NCI-H82 (cell line): ENCODE data around the gene NTN1.

Source experiments
- DNase-seq: peaks from one replicate; lab custom pipeline; 2025; lab: John Stamatoyannopoulos, UW

The NTN1 gene

GRCh38 chr17:9217151-9218056, 196.1 kb downstream of the NTN1 start:
- DNase-seq, result no peak

DNA sequence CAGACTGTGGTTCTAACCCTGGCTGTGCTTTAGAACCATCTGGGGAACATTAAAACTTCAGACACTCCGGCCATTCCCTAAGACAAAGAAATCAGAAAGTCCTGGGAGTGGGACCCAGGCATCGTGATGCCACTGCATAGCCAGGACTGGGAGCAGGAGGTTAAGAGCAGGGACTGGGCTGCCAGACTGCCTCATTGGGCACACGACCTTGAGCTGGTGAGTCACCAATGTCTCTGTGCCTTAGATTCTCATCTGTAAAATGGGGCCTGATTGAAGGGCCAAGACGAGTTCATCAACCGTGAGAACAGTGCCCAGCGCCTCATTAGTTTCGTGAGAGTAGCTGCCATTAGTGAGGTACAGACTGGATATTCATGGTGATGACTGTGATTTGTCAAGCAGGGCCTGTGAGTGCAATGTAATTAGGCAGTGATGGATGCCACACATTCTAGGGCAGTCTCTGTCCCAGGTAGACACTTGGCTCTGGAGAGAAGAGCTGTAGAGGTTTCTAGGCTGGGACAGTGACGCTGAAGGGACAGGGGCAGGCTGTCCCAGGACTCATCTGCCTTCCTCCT, 196.8 kb downstream of the NTN1 start:
- no peak for DNase-seq

DNA sequence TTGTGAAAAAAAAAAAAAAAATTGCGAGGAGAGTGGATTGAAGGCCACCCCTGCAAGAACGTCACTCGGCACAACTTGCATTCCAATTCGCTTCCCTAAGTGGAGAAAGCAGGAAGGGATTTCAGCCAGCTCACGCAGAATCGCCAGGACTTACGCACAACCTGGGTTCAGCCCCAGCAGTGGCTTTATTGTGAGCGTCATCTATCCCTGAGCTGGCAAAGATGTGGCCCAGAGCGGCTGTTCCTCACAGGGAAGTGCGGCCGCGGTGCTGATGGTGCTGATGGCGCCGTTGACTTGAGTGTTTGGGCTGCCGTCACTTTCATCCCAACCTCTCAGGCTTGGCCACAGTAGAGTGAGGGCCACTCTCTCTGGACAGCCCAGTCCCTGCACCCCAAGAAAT, 197.6 kb downstream of the NTN1 start:
- no peak for DNase-seq

DNA sequence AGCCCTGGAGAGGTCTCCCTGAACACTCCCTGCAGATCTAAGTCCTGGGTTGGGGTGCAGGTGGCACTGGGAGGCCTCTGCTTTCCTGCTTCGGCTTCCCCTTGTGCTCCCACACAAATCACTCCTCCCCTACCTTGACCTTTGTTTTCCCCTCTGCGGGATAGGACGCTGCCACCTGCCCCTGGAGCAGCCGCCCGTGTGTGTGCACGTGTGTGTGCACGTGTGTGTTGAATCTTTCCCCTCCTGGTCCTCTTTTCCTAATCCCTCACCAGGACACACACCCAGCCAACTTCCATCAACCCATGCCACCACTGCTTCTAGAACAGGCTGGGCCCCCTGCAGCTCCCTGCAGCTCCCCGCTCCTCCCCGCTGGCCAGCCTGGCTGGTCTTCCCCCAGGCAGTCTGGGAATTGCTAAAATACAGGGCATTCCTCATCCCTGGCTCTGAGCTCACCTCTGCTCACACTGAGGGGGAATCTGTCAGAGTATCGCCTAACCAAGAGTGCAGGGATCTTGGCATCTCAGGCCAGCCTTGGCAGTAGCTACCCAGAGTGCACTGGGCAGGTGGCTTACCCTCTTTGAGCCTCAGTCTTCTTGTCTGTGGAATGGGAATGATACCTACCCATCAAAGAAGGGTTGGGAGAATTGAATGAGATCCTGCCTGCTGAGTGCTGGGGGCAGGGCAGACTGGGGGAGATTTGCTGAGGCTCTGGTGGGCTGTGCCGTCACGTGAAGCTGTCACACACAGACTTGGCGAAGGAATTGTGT, 198.5 kb downstream of the NTN1 start:
- DNase-seq, result no peak

DNA sequence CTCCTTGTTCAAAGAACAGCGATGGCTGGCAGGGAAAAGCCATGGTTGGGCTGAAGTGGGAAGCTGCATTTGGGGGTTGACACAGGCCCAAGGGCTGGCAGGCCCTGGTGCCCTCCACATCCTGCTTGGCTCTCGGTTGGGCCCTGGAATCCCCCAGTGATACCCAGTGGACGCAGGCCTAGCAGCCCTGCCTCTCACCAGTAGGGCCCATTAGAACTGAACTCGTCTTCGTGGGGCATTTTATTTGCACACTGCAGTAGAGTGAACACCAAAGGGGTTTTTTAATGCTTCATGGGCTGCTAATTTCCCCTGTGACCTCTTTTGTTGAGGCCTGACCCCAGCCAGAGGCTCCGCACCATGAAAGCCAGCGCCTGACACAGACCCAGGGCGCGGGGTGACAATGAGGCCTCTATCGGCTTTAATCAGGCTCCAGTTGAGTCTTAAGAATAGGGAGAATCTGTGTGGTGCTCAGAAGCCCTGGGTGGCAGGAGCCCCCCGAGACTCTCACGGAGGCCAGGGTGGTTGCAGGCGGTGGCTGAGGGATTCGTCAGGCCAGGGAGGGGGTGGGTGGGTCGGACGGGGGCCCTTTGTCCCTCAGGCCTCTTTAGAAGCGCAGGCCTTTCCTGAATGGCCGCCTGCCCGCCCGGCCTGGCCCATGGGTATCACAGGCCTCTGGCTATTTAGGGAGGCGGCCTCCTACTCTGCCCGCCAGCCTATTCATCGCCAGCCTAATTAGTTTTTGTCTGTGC, 199.3 kb downstream of the NTN1 start:
- no peak for DNase-seq

DNA sequence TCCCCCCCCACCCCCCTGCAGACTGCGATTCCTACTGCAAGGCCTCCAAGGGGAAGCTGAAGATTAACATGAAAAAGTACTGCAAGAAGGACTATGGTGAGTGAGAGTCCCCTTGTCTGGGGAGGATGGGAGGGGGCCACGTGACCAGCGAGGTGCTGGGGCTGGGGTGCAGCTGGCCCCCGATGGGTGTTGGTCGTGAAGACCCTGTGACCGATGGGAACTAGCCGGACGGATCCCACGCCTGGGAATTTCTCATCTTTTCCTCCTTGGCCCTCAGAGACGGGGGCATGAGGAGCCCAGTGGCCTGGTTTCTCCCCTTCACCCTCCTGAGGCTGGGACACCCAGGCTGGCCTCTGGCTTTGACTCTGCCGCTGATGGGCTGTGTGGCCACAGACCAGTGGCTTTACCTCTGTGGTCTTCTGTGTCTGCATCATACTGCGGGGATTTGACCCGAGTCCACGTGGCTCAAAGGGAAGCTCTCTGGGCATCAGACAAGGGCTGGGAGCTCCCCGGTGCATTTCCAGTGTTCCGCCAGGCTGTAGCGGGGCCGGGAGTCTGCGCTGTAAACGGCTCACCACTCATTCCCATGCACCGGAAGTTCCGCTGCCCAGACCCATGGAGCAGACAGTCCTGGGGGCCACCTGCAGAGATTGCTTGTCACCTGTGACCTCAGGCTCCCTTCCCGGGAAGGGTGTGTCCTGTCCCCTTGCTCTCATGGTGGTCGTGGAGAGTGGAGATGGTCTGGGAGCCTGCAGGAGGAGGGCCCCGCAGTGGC, 200.0 kb downstream of the NTN1 start:
- DNase-seq, result no peak

DNA sequence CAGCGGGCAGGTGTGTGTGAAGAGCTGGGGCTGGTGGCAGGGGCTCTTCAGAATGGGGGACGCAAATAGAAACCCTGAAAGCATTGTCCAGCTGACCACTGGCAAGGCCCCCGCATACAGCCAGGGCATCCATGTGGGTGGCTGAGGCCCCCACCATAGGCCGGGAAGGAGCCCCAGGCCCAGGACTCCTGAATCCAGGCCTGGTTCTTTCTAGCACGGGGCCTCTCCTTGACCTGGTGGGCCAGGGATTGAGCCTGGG, 200.5 kb downstream of the NTN1 start:
- DNase-seq, result no peak

DNA sequence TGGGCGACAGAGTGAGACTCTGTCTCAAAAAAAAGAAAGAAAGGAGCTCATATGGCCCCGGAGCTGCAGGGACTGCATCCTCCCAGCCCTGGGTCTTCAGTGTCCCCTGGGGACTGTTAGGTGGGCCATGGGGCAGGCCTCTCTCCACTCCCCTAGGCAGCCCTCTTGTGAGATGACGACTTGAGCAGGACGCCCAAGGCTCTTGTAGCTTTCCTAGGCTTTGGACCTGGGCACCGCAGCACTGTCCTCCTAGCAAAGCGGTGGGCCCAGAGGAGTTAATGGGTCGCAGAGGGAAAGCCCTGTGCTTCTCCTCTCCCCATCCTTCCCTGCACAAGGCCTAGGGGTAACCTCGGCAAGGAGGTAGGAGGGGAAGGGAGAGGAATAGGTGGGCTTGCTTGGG, 202.2 kb downstream of the NTN1 start:
- DNase-seq, result no peak

GRCh38 chr17:9224485-9224884, 203.2 kb downstream of the NTN1 start:
- no peak for DNase-seq

- DNase-seq, result no peak
Measured at GRCh38 chr17:9225305-9226101, 204.2 kb downstream of the NTN1 start.

DNA sequence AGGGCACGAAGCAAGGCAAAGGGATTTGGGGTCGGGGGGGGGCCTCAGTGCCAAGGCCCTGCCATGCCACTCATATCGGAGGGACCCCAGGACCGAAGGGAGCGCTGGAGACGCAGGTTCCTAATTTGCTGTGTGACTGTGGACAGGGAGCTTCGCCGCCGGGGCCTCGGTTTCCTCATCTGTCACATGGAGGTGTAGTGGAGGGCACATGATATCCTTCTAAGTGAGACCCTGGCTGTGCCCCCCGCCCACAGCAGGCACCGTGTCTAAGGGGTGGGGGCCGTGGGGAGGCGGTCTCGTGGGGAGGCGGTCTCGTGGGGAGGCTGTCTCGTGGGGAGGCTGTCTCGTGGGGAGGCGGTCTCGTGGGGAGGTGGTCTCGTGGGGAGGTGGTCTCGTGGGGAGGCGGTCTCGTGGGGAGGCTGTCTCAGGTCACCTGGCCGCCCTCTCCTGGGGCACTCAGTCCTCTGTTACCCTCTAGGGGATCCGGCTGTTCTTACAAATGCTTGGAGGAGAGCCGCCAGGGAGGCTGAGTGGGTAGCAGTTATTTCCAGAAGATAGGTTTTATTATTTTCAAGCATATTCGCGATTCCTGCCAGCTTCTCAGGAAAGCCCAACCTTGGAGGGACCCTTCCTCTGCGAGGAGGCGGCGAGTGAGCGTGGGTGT, 205.0 kb downstream of the NTN1 start:
- DNase-seq, result no peak

DNA sequence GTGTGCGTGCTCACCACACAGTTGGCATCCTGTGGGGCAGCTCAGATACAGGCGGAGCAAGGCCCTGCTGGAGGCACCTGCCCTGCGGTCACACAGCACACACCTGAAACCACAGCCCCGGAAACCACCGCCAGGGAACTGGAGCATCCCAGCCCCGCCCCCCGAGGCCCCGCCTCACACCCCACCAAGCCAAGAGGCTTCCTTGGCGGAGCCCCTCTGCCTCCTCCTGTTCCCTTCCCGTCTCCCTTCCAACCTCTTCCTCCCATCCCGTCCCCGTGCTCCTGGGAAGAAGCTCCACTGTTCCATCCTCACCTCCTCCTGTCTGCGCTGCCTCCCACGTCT, 205.5 kb downstream of the NTN1 start:
- DNase-seq, result no peak

GRCh38 chr17:9227819-9228407, 206.6 kb downstream of the NTN1 start:
- no peak for DNase-seq

DNA sequence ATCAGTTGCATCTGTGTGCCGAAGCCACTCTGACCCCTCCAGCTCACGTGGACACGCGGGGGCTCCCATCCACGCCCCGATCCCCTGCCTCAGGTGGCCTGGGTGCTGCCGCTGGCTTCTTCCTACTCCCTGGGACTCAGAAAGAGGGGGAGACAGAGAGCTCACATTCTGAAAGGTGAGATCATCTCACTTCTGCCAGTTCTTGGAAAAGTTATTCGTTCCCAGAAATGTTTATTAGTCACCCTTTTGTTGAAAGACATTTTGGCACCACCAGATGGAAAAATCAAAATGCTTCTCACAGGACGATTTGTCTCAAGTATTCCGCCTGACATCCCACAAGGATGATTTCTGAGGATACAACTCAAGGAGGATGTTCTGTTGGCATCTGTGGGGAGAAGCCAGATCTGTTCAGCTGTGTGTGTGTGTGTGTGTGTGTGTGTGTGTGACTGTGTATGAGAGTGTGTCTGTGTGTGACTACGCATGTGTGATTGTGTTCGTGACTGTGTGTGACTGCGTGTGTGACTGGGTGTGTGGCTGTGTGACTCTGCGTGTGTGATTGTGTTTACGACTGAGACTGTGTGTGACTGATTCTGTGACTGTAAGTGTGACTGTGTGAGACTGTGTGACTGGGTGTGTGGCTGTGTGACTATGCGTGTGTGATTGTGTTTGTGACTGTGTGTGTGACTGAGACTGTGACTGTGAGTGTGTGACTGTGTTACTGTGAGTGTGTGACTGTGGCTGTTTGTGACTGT, 207.3 kb downstream of the NTN1 start:
- no peak for DNase-seq

DNA sequence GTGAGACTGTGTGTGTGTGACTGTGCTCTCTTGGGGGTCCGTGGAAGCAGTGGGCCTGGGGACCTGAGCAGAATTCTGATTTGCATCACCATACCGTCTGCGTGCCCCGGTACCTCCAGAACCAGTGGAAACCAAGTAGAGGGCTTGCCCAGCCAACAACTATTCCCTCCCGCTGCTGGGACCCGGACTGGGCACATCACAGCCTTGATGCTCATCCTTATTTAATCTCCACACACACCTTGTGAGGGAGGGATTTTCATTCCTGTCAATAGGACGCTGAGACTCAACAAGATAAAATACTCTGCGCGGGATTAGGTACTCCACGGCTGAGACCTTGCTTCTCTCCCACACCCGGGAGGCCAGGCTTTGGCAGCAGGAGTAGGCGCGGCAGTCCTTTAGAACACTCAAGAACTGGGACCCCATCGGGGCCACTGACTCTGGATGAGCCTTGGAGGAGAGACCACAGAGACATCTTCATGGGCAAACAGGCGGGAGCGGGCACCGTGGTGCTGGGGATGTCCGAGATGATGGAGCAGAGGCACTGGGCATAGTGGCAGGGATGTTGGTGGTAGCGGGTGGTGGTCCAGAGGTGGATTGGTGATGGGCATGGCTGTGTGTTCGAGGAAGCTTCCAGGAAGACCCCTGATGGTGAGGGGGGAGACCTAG, 208.0 kb downstream of the NTN1 start:
- no peak for DNase-seq

- DNase-seq, result no peak
Measured at GRCh38 chr17:9229826-9230201, 208.5 kb downstream of the NTN1 start.

GRCh38 chr17:9230346-9230745, 209.0 kb downstream of the NTN1 start:
- DNase-seq, result no peak

GRCh38 chr17:9230861-9231260, 209.6 kb downstream of the NTN1 start:
- no peak for DNase-seq
